ENCODE measurements around the gene TSPAN9.

- TF ChIP-seq POLR2A (IDR thresholded peaks at IDR 0.05) (no peak), CTCF (IDR thresholded peaks at IDR 0.05) (no peak)
These were observed 109.5 kb downstream of the TSPAN9 start for GRCh38 chr12:3186546-3187215.

Measured in lower leg skin (tissue), 3 donors.